ENCODE data around the gene LCP2. TPM values are rescaled to one million over a fixed set of nuclear protein-coding genes. Genes with fewer than 3 reads are reported as not detected.

LCP2 gene
- total RNA-seq, 1 donor from 2014 or later: not detected

GRCh38 chr5:170302653-170303501 lies 5.3 kb upstream of the LCP2 start:
- Mint-ChIP-seq H3K9me3 (ENCODE audit: low read depth) (no peaks in the 10 kb centered on the region), H3K27me3 (ENCODE audit: low read depth) (peaks cover 6% of the 10 kb centered on the region), H3K27ac (ENCODE audit: unreplicated experiment) (peak overlapping the region; percentile 61), H3K4me3 (ENCODE audit: unreplicated experiment) (no peak overlapping the region), H3K36me3 (ENCODE audit: low read depth) (no peaks in the 10 kb centered on the region), H3K4me1 (ENCODE audit: low read depth) (peaks cover 16% of the 10 kb centered on the region)
- DNase-seq (ENCODE audit: low spot score): no peak
- TF ChIP-seq CTCF (IDR thresholded peaks at IDR 0.05): no peak

GRCh38 chr5:170301981-170302652 lies 4.5 kb upstream of the LCP2 start:
- Mint-ChIP-seq H3K4me1 (ENCODE audit: low read depth) (peaks cover 16% of the 10 kb centered on the region), H3K9me3 (ENCODE audit: low read depth) (no peaks in the 10 kb centered on the region), H3K36me3 (ENCODE audit: low read depth) (no peaks in the 10 kb centered on the region), H3K4me3 (ENCODE audit: unreplicated experiment) (no peak overlapping the region), H3K27me3 (ENCODE audit: low read depth) (peaks cover 14% of the 10 kb centered on the region), H3K27ac (ENCODE audit: unreplicated experiment) (no peak overlapping the region)
- no peak for DNase-seq (ENCODE audit: low spot score)
- no peak for TF ChIP-seq CTCF (IDR thresholded peaks at IDR 0.05)

GRCh38 chr5:170301149-170301548 lies 3.6 kb upstream of the LCP2 start:
- peaks cover 10% of the 10 kb centered on the region for H3K4me1 Mint-ChIP-seq (ENCODE audit: low read depth)
- H3K36me3 Mint-ChIP-seq (ENCODE audit: low read depth): no peaks in the 10 kb centered on the region
- H3K27ac Mint-ChIP-seq (ENCODE audit: unreplicated experiment): no peak overlapping the region
- DNase-seq (ENCODE audit: low spot score): no peak
- no peak overlapping the region for H3K4me3 Mint-ChIP-seq (ENCODE audit: unreplicated experiment)
- TF ChIP-seq CTCF (IDR thresholded peaks at IDR 0.05): no peak
- H3K9me3 Mint-ChIP-seq (ENCODE audit: low read depth): no peaks in the 10 kb centered on the region
- H3K27me3 Mint-ChIP-seq (ENCODE audit: low read depth): peaks cover 21% of the 10 kb centered on the region

- no peaks in the 10 kb centered on the region for H3K9me3 Mint-ChIP-seq (ENCODE audit: low read depth)
- no peak overlapping the region for H3K4me3 Mint-ChIP-seq (ENCODE audit: unreplicated experiment)
- DNase-seq (ENCODE audit: low spot score): no peak
- H3K27me3 Mint-ChIP-seq (ENCODE audit: low read depth): peaks cover 27% of the 10 kb centered on the region
- no peak for TF ChIP-seq CTCF (IDR thresholded peaks at IDR 0.05)
- no peaks in the 10 kb centered on the region for H3K36me3 Mint-ChIP-seq (ENCODE audit: low read depth)
- peaks cover 7% of the 10 kb centered on the region for H3K4me1 Mint-ChIP-seq (ENCODE audit: low read depth)
- no peak overlapping the region for H3K27ac Mint-ChIP-seq (ENCODE audit: unreplicated experiment)
Measured at GRCh38 chr5:170300361-170301013, 2.9 kb upstream of the LCP2 start.

GRCh38 chr5:170296935-170297588 lies 515 bp downstream of the LCP2 start:
- H3K4me3 Mint-ChIP-seq (ENCODE audit: unreplicated experiment): no peak overlapping the region
- no peaks in the 10 kb centered on the region for H3K4me1 Mint-ChIP-seq (ENCODE audit: low read depth)
- no peak overlapping the region for H3K27ac Mint-ChIP-seq (ENCODE audit: unreplicated experiment)
- H3K27me3 Mint-ChIP-seq (ENCODE audit: low read depth): peaks cover 54% of the 10 kb centered on the region
- H3K36me3 Mint-ChIP-seq (ENCODE audit: low read depth): no peaks in the 10 kb centered on the region
- TF ChIP-seq CTCF (IDR thresholded peaks at IDR 0.05): no peak
- no peaks in the 10 kb centered on the region for H3K9me3 Mint-ChIP-seq (ENCODE audit: low read depth)
- no peak for DNase-seq (ENCODE audit: low spot score)
